Iris pigment epithelial cell (primary cell): ENCODE data around the gene PKN2.
"Not testable (repeated sequence)": the region's sequence is repeated elsewhere in the genome, so short reads cannot be mapped to it uniquely, and the experiment has no call there.

Experiments
- DNase-seq: peaks from one replicate; pipeline ENCODE4 v3.0.0-alpha.2; 2011; ENCODE audit warnings: low read depth

PKN2 gene

GRCh38 chr1:88680471-88680870 is 3.6 kb upstream of the PKN2 start:
- no peak for DNase-seq

GRCh38 chr1:88680911-88681622 is 3.0 kb upstream of the PKN2 start:
- DNase-seq = no peak

GRCh38 chr1:88684482-88685258 is 597 bp downstream of the PKN2 start:
- peak; percentile 47 for DNase-seq

- DNase-seq = no peak
These were observed 1.2 kb downstream of the PKN2 start for GRCh38 chr1:88685259-88685620.

- DNase-seq = no peak
These were observed 7.5 kb downstream of the PKN2 start for GRCh38 chr1:88691540-88691939.

GRCh38 chr1:88695781-88696180 is 11.7 kb downstream of the PKN2 start:
- DNase-seq = no peak

GRCh38 chr1:88697503-88697902 is 13.4 kb downstream of the PKN2 start:
- peak; percentile 57 for DNase-seq

GRCh38 chr1:88698140-88698539 is 14.1 kb downstream of the PKN2 start:
- peak; percentile 74 for DNase-seq

- no peak for DNase-seq
These were observed 14.7 kb downstream of the PKN2 start for GRCh38 chr1:88698764-88699163.

- DNase-seq = no peak
These were observed 16.4 kb downstream of the PKN2 start for GRCh38 chr1:88700425-88701013.

GRCh38 chr1:88701275-88701674 is 17.2 kb downstream of the PKN2 start:
- DNase-seq = peak; percentile 41

GRCh38 chr1:88701793-88702192 is 17.7 kb downstream of the PKN2 start:
- DNase-seq = not testable (repeated sequence)

GRCh38 chr1:88708011-88708410 is 23.9 kb downstream of the PKN2 start:
- no peak for DNase-seq

- not testable (repeated sequence) for DNase-seq
These were observed 28.8 kb downstream of the PKN2 start for GRCh38 chr1:88712907-88713306.

- DNase-seq = not testable (repeated sequence)
These were observed 32.5 kb downstream of the PKN2 start for GRCh38 chr1:88716571-88716970.

- DNase-seq = no peak
These were observed 38.4 kb downstream of the PKN2 start for GRCh38 chr1:88722492-88722891.

GRCh38 chr1:88726697-88727096 is 42.6 kb downstream of the PKN2 start:
- DNase-seq = no peak

- DNase-seq = no peak
These were observed 43.1 kb downstream of the PKN2 start for GRCh38 chr1:88727205-88727604.

- DNase-seq = no peak
These were observed 45.2 kb downstream of the PKN2 start for GRCh38 chr1:88729297-88729696.

GRCh38 chr1:88730132-88730675 is 46.1 kb downstream of the PKN2 start:
- no peak for DNase-seq

- no peak for DNase-seq
These were observed 46.9 kb downstream of the PKN2 start for GRCh38 chr1:88730995-88731394.

- peak; percentile 96 for DNase-seq
These were observed 47.6 kb downstream of the PKN2 start for GRCh38 chr1:88731475-88732269.
